GM12873 (cell line): Measurements from ENCODE around the gene ME3.

Experiments
- TF ChIP-seq, protein P1 (sequence below): IDR thresholded peaks from 2 replicates; pipeline ENCODE4 v1.5.1; 2012; ENCODE audit warnings: low read depth, mild to moderate bottlenecking, moderate library complexity, low read length, control low read depth; ENCODE audit not compliant: insufficient read depth; ENCODE audit errors: missing control alignments

ME3 gene

DNA sequence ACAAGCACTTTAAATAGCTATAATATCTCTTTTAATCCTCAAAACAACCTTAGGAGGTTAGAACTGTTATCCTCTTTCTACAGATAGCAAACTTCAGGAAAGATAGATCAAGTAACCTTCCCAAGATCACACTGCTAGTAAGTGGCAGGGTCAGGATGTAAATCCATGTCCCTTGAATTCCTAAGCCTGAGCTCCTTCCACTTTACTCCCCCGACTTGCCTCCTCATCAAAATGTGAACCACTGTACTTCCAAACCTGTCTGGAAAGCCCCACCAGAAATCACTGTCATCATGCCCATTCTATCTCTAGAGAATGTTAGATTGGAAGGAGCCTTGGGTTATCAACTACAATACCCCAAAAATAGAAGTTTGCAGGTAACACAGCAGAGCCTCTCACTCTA, 33.7 kb downstream of the ME3 start:
- TF ChIP-seq, protein P1, sequence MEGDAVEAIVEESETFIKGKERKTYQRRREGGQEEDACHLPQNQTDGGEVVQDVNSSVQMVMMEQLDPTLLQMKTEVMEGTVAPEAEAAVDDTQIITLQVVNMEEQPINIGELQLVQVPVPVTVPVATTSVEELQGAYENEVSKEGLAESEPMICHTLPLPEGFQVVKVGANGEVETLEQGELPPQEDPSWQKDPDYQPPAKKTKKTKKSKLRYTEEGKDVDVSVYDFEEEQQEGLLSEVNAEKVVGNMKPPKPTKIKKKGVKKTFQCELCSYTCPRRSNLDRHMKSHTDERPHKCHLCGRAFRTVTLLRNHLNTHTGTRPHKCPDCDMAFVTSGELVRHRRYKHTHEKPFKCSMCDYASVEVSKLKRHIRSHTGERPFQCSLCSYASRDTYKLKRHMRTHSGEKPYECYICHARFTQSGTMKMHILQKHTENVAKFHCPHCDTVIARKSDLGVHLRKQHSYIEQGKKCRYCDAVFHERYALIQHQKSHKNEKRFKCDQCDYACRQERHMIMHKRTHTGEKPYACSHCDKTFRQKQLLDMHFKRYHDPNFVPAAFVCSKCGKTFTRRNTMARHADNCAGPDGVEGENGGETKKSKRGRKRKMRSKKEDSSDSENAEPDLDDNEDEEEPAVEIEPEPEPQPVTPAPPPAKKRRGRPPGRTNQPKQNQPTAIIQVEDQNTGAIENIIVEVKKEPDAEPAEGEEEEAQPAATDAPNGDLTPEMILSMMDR: no peak

DNA sequence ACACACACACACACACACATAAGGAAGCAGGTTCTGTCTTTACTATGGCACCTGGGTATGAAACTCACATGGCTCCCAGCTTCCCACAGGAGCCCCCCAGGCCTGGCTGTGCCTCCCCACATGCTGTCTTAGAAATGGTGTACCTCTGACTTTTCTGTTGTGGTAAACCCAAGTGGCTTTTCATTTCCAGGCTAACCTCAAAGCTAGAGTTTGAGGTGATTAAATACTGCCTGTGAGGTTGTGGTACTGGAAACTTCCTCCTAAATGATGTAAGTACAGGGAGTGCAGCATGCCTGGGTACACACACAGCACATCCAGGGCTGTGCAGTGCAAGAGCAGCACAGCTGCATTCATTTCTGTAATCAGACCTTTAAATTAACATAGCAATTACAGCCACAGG, 34.4 kb downstream of the ME3 start:
- TF ChIP-seq, protein P1: no peak

DNA sequence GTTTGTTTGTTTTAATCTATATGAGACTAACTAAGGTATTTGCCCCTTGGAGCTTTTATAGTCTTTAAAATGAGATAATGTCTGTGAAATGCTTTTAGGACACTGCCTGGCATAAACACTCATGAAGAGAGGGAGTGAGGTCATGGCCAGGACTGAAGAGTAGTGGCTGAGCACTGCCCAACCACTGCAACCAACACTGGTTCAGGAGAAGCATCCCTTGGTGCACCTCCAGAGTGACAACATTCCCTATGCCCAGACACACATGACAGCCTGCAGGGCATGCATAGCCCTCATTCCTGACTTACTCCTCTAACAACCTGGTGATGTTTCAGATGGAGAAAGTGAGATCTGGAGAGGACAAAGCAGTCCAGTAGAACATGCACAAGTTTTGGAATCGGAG, 36.1 kb downstream of the ME3 start:
- TF ChIP-seq, protein P1: no peak

DNA sequence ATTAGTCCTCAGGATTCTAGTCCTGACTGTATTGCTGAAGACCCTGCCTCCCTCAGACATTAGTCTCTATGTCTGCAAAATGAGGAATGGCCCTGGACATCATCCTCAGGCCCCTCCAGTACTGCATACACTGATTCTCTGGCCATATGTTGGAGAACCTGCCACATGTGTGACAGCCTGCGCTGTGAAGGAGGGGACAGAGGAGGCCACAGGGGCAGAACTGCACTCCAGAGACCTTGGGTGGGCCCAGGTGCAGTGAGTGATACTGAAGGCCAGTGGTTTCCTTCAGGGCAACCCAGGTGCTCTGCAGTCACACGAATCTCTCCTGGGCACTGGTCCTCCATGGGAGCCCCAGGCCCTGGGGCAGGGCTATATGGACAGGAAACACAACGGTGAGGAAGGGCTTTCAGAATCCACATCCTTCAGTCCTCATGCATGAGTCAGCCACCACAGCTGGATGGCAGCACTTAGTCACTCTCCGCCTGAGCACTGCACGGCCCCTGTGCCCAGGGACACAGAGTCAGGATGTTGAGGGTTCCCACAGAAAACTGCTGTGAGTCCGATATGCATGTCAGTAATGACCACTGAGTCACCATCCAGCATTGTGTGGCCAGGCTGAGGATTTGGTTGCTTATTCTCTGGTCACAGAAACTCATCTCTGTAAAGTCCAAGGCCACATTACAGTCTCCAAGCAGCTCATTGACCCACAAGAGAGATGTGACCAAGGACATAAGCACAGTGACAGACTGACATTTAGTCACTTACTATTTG, 39.7 kb downstream of the ME3 start:
- TF ChIP-seq, protein P1: no peak

DNA sequence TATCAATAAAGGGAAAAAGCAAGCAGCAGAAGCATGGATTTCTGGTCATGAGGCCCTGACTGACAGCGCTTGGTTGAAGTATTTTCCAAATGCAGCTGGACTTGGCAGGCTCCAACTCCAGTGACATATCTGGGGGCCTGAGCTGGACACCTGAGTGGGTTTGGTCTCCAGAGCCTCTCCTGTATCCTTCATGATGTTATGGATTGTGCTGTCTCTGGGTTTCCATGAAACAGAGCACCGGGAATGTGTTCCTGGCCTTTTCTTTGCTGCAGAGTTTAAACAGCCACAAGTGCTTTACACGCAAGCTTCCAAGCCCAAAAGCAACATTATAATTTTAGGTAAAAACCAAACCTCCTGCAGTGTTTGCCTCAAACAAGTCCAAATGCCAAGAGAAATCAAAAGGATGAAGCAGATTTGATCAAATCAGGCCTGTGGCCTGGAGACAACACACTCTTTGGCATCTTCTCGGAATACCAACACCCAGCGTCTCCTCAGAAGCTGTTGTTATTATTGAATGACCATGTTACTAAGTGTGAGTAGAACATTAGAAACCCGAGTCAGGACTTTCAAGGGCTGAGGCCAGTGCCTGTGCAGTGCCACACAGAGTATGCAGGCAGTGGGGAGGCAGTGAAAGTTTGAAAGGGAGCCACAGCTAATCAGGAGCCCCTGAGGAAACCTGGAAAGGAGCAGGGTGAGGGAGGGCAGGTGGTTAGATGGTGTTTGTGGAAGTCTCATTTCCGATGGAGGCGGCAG, 42.0 kb downstream of the ME3 start:
- TF ChIP-seq, protein P1: no peak

DNA sequence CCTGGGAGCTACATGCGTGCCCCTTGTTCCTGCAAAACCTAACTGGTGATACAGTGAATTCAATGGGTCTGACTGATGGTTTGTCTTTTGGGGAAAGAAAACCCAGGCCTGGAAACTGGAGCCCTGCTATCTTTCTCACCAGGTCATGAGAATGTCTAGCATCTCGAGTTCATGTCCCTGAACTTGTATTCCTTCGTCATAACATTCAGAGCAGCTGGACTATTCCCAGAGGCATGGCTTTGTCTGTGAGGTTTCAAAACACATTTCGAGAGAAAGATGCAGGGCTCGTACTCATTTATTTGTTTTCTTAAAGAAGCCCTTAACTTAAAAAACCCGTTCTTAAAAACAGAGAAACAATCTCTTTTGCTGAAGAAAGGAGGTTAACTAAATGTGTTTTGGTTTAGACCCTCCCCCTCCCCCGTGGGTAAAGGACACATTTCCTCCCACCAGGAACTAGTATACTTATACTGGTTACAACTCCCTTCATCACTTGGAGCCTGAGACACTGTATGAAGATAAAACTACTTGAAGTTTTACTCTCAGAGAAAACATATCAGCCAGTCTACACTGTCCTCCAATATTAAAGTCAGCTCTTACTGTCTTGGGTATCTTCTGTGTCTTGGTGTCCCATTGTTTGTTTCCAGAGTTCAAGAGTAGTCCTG, 43.2 kb downstream of the ME3 start:
- TF ChIP-seq, protein P1: no peak
